ENCODE data around the gene IP6K3. TPM values are rescaled to one million over a fixed set of nuclear protein-coding genes. Genes with fewer than 3 reads are reported as not detected.
A peak's percentile ranks its signal among the peaks of the same experiment; 100 is the strongest.

The IP6K3 gene
- total RNA-seq, 2 donors from 2014 or later = 2.5 to 3.1 TPM

DNA sequence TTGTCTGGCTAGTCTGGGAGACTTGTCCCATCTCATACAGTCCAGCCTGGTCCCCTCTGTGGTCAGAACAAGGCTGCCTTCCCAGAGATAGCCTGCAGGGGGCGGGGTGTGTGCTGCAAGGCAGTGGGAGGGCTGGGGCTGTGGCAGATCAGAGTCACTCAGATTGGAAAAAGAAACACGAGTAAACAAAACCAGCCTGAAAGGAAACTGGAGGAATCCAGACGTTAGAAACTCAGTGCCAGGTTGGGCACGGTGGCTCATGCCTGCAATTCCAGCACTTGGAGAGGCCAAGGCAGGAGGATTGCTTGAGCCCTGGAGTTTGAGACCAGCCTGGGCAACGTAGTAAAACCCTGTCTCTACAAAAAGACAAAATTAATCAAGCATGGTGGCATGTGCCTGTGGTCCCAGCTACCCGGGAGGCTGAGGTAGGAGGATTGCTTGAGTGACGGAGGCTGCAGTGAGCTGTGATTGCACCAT lies 22.0 kb upstream of the IP6K3 start:
- TF ChIP-seq, protein P1, sequence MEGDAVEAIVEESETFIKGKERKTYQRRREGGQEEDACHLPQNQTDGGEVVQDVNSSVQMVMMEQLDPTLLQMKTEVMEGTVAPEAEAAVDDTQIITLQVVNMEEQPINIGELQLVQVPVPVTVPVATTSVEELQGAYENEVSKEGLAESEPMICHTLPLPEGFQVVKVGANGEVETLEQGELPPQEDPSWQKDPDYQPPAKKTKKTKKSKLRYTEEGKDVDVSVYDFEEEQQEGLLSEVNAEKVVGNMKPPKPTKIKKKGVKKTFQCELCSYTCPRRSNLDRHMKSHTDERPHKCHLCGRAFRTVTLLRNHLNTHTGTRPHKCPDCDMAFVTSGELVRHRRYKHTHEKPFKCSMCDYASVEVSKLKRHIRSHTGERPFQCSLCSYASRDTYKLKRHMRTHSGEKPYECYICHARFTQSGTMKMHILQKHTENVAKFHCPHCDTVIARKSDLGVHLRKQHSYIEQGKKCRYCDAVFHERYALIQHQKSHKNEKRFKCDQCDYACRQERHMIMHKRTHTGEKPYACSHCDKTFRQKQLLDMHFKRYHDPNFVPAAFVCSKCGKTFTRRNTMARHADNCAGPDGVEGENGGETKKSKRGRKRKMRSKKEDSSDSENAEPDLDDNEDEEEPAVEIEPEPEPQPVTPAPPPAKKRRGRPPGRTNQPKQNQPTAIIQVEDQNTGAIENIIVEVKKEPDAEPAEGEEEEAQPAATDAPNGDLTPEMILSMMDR (IDR thresholded peaks at IDR 0.05) = peak; percentile 34 to 81 (median 78)
- no peak for TF ChIP-seq POLR2A (IDR thresholded peaks at IDR 0.05)
- TF ChIP-seq POLR2AphosphoS5 (IDR thresholded peaks at IDR 0.05) = peak; percentile 63
- Histone ChIP-seq H3K4me3 (no peak overlapping the region), H3K4me1 (replicated peaks) (peaks cover 30% of the 10 kb centered on the region), H3K9me3 (no peaks in the 10 kb centered on the region), H3K27ac (peak overlapping the region; percentile 26 to 75), H3K36me3 (peaks cover 0 to 3% of the 10 kb centered on the region in 2 donors), H3K27me3 (replicated peaks; ENCODE audit: insufficient read depth) (no peaks in the 10 kb centered on the region)
- DNase-seq (ENCODE audit: low spot score) = peak; percentile 79
- 40% methylated on average over 7 of the region's 7 CpGs for WGBS
- intact Hi-C loops (cut with DNase I) = loop anchor here (5.0 kb wide), 1 partner anchor 384 kb away; no protein-coding TSS in a partner anchor

DNA sequence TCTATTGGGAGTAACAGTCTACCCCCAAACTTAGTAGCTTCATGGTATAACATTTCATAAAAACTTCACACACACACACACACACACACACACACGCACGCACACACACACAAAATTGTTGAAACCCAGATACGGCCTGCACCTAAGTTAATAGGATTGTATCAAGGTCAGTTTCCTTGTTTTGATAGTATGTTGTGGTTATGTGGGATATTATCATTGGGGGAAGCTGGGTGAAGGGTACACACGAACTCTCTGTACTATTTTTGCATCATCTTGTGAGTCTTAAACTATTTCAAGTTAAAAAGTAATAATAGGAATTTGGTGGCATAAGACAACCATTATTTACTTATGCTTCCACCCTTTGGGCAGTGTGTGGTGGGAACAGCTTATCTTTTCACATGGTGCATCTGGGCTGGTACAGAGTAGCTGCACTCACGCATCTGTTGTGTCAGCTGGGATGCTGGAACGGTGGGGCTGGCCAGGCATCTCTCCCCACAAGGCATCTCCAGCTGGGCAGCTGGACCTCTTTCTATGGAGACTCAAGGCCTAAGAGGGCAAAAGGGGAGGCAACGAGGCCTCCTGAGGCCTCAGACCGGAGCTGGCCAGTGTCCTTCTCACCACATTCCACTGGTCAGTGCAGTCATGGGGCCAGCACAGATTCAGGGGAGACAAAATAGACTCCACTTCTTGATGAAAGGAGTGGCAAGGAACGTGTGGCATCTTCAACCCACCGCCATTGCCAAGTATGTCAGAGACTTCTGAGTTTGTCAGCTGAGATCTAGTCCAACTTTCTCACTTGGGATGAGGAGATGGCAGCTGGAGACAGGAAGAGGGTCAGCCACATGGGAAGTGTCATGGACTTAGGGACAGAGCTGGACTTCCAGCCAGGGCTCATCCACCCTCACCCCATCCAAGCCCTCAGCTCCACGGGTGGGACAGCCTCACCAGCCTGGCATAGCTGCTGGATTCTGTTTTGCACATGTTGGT lies 20.5 kb upstream of the IP6K3 start:
- TF ChIP-seq POLR2AphosphoS5 (IDR thresholded peaks at IDR 0.05) (no peak), POLR2A (IDR thresholded peaks at IDR 0.05) (no peak)
- TF ChIP-seq, protein P1 (IDR thresholded peaks at IDR 0.05) = no peak
- H3K4me1 ChIP-seq (replicated peaks) = peaks cover 23% of the 10 kb centered on the region

DNA sequence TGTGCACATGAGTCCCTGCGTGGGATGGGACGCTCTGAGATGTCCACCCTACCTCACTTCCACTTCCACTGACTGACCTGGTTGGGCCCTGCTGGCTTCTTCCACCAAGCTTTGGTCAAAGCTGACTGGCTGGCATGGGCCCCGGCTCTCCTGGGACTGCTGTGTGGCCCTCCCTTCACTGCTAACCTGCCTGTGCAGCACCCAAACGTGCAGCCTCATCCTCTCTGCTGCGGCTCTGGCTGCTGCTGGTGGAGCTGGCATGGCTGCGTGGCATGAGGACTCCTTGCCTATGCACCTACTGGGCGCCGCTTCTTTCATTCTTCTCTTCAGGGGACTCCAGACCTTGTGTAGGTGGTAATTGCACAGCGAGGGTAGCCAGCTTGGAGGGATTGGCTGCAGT lies 18.7 kb upstream of the IP6K3 start:
- Histone ChIP-seq H3K4me1 (replicated peaks) (peaks cover 12% of the 10 kb centered on the region), H3K27ac (no peak overlapping the region), H3K27me3 (replicated peaks; ENCODE audit: insufficient read depth) (no peaks in the 10 kb centered on the region), H3K36me3 (no peaks in the 10 kb centered on the region), H3K4me3 (no peak overlapping the region), H3K9me3 (no peaks in the 10 kb centered on the region)
- TF ChIP-seq, protein P1 (IDR thresholded peaks at IDR 0.05) = no peak
- TF ChIP-seq POLR2AphosphoS5 (IDR thresholded peaks at IDR 0.05) (no peak), POLR2A (IDR thresholded peaks at IDR 0.05) (no peak)
- no peak for DNase-seq (ENCODE audit: low spot score)
- intact Hi-C loops (cut with DNase I) = loop anchor here (5.0 kb wide), 1 partner anchor 387 kb away; no protein-coding TSS in a partner anchor
- WGBS = 94% methylated on average over 9 of the region's 9 CpGs

More for the DNA sequence above, 20.5 kb upstream of the IP6K3 start:
- 84% methylated on average over 11 of the region's 11 CpGs for WGBS
- no peaks in the 10 kb centered on the region for H3K9me3 ChIP-seq
- H3K27me3 ChIP-seq (replicated peaks; ENCODE audit: insufficient read depth) = no peaks in the 10 kb centered on the region
- H3K4me3 ChIP-seq = no peak overlapping the region
- H3K36me3 ChIP-seq = no peaks in the 10 kb centered on the region
- intact Hi-C loops (cut with DNase I) = loop anchor here (5.0 kb wide), 1 partner anchor 385 kb away; no protein-coding TSS in a partner anchor
- no peak for DNase-seq (ENCODE audit: low spot score)
- H3K27ac ChIP-seq = no peak overlapping the region

DNA sequence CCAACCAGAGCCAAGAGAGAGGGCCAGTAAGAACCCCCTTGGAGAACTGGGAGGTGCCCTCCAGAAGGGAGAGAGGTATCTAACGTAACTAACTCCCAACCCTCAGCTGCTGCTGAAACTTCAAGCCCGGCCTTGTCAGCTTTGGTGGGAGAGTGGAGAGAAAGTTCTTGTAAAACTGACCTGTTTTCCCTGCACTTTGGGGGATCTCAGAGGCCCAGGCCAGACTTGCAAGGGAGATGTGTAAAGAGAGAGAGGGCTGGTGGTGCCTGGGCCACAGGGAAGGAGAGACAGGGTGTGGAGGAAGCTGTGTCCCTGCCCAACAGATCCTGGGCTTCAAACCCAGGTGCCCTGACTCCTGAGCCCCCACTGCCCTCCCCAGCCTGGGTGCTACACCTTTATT lies 17.3 kb upstream of the IP6K3 start:
- no peak for DNase-seq (ENCODE audit: low spot score)
- Histone ChIP-seq H3K4me3 (no peak overlapping the region), H3K4me1 (replicated peaks) (peaks cover 6% of the 10 kb centered on the region), H3K27me3 (replicated peaks; ENCODE audit: insufficient read depth) (no peaks in the 10 kb centered on the region), H3K27ac (no peak overlapping the region), H3K9me3 (no peaks in the 10 kb centered on the region), H3K36me3 (no peaks in the 10 kb centered on the region)
- TF ChIP-seq POLR2A (IDR thresholded peaks at IDR 0.05) (no peak), POLR2AphosphoS5 (IDR thresholded peaks at IDR 0.05) (no peak)
- TF ChIP-seq, protein P1 (IDR thresholded peaks at IDR 0.05) = no peak
- intact Hi-C loops (cut with DNase I) = loop anchor here (5.0 kb wide), 1 partner anchor 52 kb away; the partner anchor contains the start of gene UQCC2
- 79% methylated on average over 2 of the region's 2 CpGs for WGBS
